H1 (cell line): Measurements from ENCODE around the gene C5orf22. TPM values are rescaled to one million over a fixed set of nuclear protein-coding genes. Genes with fewer than 3 reads are reported as not detected.
"Not testable (repeated sequence)": the region's sequence is repeated elsewhere in the genome, so short reads cannot be mapped to it uniquely, and the experiment has no call there.

ENCODE experiments used
- CTCF ChIA-PET: fragments of 300-600 bp; sonication (Branson Sonifier 250); formaldehyde crosslinking; loops from one replicate; lab custom pipeline; 2021; ENCODE audit not compliant: partially characterized antibody; lab: Charles Lee
- POLR2A ChIA-PET: fragments of 300-600 bp; sonication (Branson Sonifier 250); formaldehyde crosslinking; loops from one replicate; lab custom pipeline; 2021; ENCODE audit warnings: inconsistent platforms; ENCODE audit not compliant: partially characterized antibody; lab: Charles Lee
- DNase-seq, 2 experiments: peaks; one replicate each; pipeline versions ENCODE4 v3.0.0 to v3.0.0-alpha.2; 2010 to 2022; ENCODE audit warnings: low spot score in 2 of 2, low read depth in 1 of 2, mixed read lengths in 1 of 2
- FAIRE-seq: peaks from 2 replicates; lab custom pipeline; 2011; peaks lifted over from hg19 to GRCh38; lab: Jason Lieb, UNC
- H2AFZ ChIP-seq: 2 replicates; pipeline ENCODE4 v1.8.1; 2012; ENCODE audit warnings: low read length, inconsistent platforms
- H2AK5ac ChIP-seq: 2 replicates; pipeline ENCODE4 v1.6.1; 2013; ENCODE audit warnings: low read depth, low read length
- H2BK120ac ChIP-seq: replicated peaks from 2 replicates; pipeline ENCODE3; 2013; ENCODE audit warnings: low read depth, low read length, inconsistent platforms
- H2BK12ac ChIP-seq: 2 replicates; pipeline ENCODE4 v1.6.1; 2013; ENCODE audit warnings: low read depth, low read length
- H2BK15ac ChIP-seq: 2 replicates; pipeline ENCODE4 v1.6.1; 2013; ENCODE audit warnings: low read length
- H2BK20ac ChIP-seq: 2 replicates; pipeline ENCODE4 v1.6.1; 2013; ENCODE audit warnings: low read length
- H2BK5ac ChIP-seq: 2 replicates; pipeline ENCODE4 v1.6.1; 2013; ENCODE audit warnings: low read depth, low read length
- H3K14ac ChIP-seq: 2 replicates; pipeline ENCODE4 v1.6.1; 2013; ENCODE audit warnings: inconsistent platforms; ENCODE audit not compliant: insufficient read length
- H3K18ac ChIP-seq: 2 replicates; pipeline ENCODE4 v1.6.1; 2013; ENCODE audit warnings: low read length; ENCODE audit errors: extremely low read depth
- H3K23ac ChIP-seq: 2 replicates; pipeline ENCODE4 v1.6.1; 2013; ENCODE audit warnings: inconsistent platforms; ENCODE audit not compliant: insufficient read length
- H3K23me2 ChIP-seq: 2 replicates; pipeline ENCODE4 v1.6.1; 2013; ENCODE audit warnings: low read depth, low read length
- H3K27ac ChIP-seq: 2 replicates; pipeline ENCODE4 v1.6.1; 2011; ENCODE audit warnings: low read depth, low read length, inconsistent platforms
- H3K27me3 ChIP-seq, 4 experiments: replicated peaks in 1 of 4; 1 replicate in 1 of 4; 2 replicates in 3 of 4; pipeline versions ENCODE4 v1.6.1 to v1.8.1; 2011 to 2013; ENCODE audit warnings: low read length in 3 of 4, mild to moderate bottlenecking in 3 of 4, inconsistent platforms in 2 of 4, mixed read lengths in 2 of 4, moderate library complexity in 1 of 4; ENCODE audit not compliant: control insufficient read depth in 3 of 4, insufficient read depth in 3 of 4; ENCODE audit errors: extremely low read depth in 1 of 4
- H3K36me3 ChIP-seq, 4 experiments: 2 replicates each; pipeline versions ENCODE4 v1.6.1 to v1.8.1; 2011 to 2013; ENCODE audit warnings: mild to moderate bottlenecking in 4 of 4, low read length in 3 of 4, moderate library complexity in 2 of 4, control low read depth in 1 of 4, inconsistent platforms in 1 of 4; ENCODE audit not compliant: insufficient read depth in 4 of 4, control insufficient read depth in 2 of 4
- H3K4ac ChIP-seq: replicated peaks from 2 replicates; pipeline ENCODE3; 2013; ENCODE audit warnings: low read length, low read depth, mixed read lengths, inconsistent platforms; ENCODE audit not compliant: insufficient read length
- H3K4me1 ChIP-seq, 4 experiments: replicated peaks in 1 of 4; 1 replicate in 1 of 4; 2 replicates in 3 of 4; pipeline versions ENCODE4 v1.6.1 to v1.8.1; 2011 to 2013; ENCODE audit warnings: low read length in 3 of 4, inconsistent platforms in 2 of 4, mixed read lengths in 1 of 4; ENCODE audit not compliant: insufficient read depth in 4 of 4, control insufficient read depth in 3 of 4
- H3K4me2 ChIP-seq, 2 experiments: 2 replicates each; pipeline versions ENCODE4 v1.6.1 to v1.8.1; 2011 to 2013; ENCODE audit warnings: low read depth in 2 of 2, low read length in 2 of 2, control low read depth in 1 of 2, inconsistent platforms in 1 of 2, mild to moderate bottlenecking in 1 of 2; ENCODE audit not compliant: insufficient read depth in 1 of 2
- H3K4me3 ChIP-seq, 4 experiments: fragments of 200-600, 300-600 bp in 1 of 4; sonication (generic), shearing (Covaris generic), sonication (Bioruptor Twin) in 1 of 4; 2 replicates each; pipeline versions ENCODE4 v1.5.1 to v1.8.1; 2011 to 2016; ENCODE audit warnings: low read length in 4 of 4, low read depth in 3 of 4, control low read depth in 2 of 4, inconsistent platforms in 2 of 4, mild to moderate bottlenecking in 2 of 4, mixed read lengths in 1 of 4, moderate library complexity in 1 of 4; ENCODE audit not compliant: insufficient read depth in 2 of 4; ENCODE audit errors: extremely low read depth in 1 of 4
- H3K56ac ChIP-seq: replicated peaks from 2 replicates; pipeline ENCODE3; 2013; ENCODE audit warnings: low read depth, mild to moderate bottlenecking, mixed read lengths, low read length, inconsistent platforms; ENCODE audit not compliant: insufficient read length
- H3K79me1 ChIP-seq: 2 replicates; pipeline ENCODE4 v1.6.1; 2013; ENCODE audit warnings: low read depth, low read length, control low read depth
- H3K79me2 ChIP-seq, 2 experiments: 2 replicates each; pipeline versions ENCODE4 v1.6.1 to v1.8.1; 2012 to 2013; ENCODE audit warnings: low read length in 2 of 2, mild to moderate bottlenecking in 2 of 2, inconsistent platforms in 1 of 2; ENCODE audit not compliant: insufficient read depth in 2 of 2, control insufficient read depth in 1 of 2
- H3K9ac ChIP-seq, 4 experiments: replicated peaks in 1 of 4; 1 replicate in 1 of 4; 2 replicates in 3 of 4; pipeline versions ENCODE4 v1.6.1 to v1.8.1; 2011 to 2013; ENCODE audit warnings: low read depth in 3 of 4, low read length in 3 of 4, control low read depth in 2 of 4, mild to moderate bottlenecking in 2 of 4, moderate library complexity in 2 of 4, inconsistent platforms in 1 of 4; ENCODE audit errors: extremely low read depth in 1 of 4
- H3K9me3 ChIP-seq, 2 experiments: 2 replicates each; pipeline versions ENCODE4 v1.6.1 to v1.8.1; 2012 to 2013; ENCODE audit warnings: mild to moderate bottlenecking in 2 of 2, moderate library complexity in 2 of 2, control low read depth in 1 of 2, inconsistent platforms in 1 of 2, low read depth in 1 of 2, low read length in 1 of 2, mixed read lengths in 1 of 2; ENCODE audit not compliant: insufficient read depth in 2 of 2
- H4K20me1 ChIP-seq, 2 experiments: replicated peaks in 1 of 2; 2 replicates each; pipeline versions ENCODE3 to v1.8.1; 2011 to 2013; ENCODE audit warnings: inconsistent platforms in 2 of 2, low read length in 2 of 2, mild to moderate bottlenecking in 1 of 2; ENCODE audit not compliant: insufficient read depth in 2 of 2, control insufficient read depth in 1 of 2
- H4K5ac ChIP-seq: 2 replicates; pipeline ENCODE4 v1.6.1; 2013; ENCODE audit warnings: low read length, low read depth, mixed read lengths, inconsistent platforms; ENCODE audit not compliant: insufficient read length
- H4K8ac ChIP-seq: 2 replicates; pipeline ENCODE4 v1.8.0; 2013; ENCODE audit warnings: mild to moderate bottlenecking, moderate library complexity, low read length, inconsistent platforms; ENCODE audit not compliant: insufficient read depth; ENCODE audit errors: extremely low read depth
- H4K91ac ChIP-seq: replicated peaks from 2 replicates; pipeline ENCODE3; 2013; ENCODE audit warnings: low read length, mixed read lengths, inconsistent platforms; ENCODE audit not compliant: insufficient read length
- BRCA1 ChIP-seq: IDR thresholded peaks from 2 replicates; pipeline ENCODE4 v1.6.1; 2012; ENCODE audit warnings: low read depth, low read length, improper control_type of control experiment
- SAP30 ChIP-seq: fragments of 300-600 bp; sonication (generic); IDR thresholded peaks from 2 replicates; pipeline ENCODE4 v1.7.1; 2012; ENCODE audit warnings: low read length, moderate library complexity, mild to moderate bottlenecking, inconsistent platforms; ENCODE audit not compliant: insufficient read depth, insufficient replicate concordance
- TBP ChIP-seq: IDR thresholded peaks from 2 replicates; pipeline ENCODE4 v1.6.1; 2011; ENCODE audit warnings: low read depth, low read length, improper control_type of control experiment
- TCF12 ChIP-seq: IDR thresholded peaks from 2 replicates; pipeline ENCODE4 v1.6.1; 2011; ENCODE audit warnings: low read depth, mild to moderate bottlenecking, low read length
- YY1 ChIP-seq: IDR thresholded peaks from 2 replicates; pipeline ENCODE4 v1.6.1; 2011; ENCODE audit warnings: low read depth, mild to moderate bottlenecking, low read length
- WGBS, 2 experiments: shearing (Covaris generic) in 1 of 2; methylation state at CpG; one replicate each; pipeline versions ENCODE4 v1.1.6 to v1.1.7; 2013 to 2015; ENCODE audit warnings: low lambda C conversion rate in 2 of 2, mixed read lengths in 2 of 2, inconsistent platforms in 1 of 2, low coverage in 1 of 2, missing lambda C conversion rate in 1 of 2; ENCODE audit not compliant: insufficient replicate concordance in 2 of 2, insufficient coverage in 1 of 2, insufficient read length in 1 of 2; ENCODE audit errors: extremely low coverage in 1 of 2, missing lambda C conversion rate in 1 of 2; 5-methylcytosine and 5-hydroxymethylcytosine counted together
- polyA plus RNA-seq, 7 experiments: library from polyadenylated mRNA; depleted of rRNA in 3 of 7; stranded (reverse) in 5 of 7; unstranded in 2 of 7; fragments of >200 nt in 5 of 7; fragments of 200-250 nt in 2 of 7; gene quantifications; 1 replicate in 5 of 7; 2 replicates in 1 of 7; 4 replicates in 1 of 7; pipeline versions ENCODE4 v1.2.1 to v1.2.3, GENCODE V29; 2011 to 2013; ENCODE audit warnings: missing spikeins in 2 of 7, mixed read lengths in 2 of 7
- total RNA-seq: library from RNA; stranded (reverse); fragmentation: NEBNext Ultra II Directional; extraction: Animal tissue kit (Norgen Biotek cat#: 25700); gene quantifications from 2 replicates; pipeline ENCODE4 v1.2.1, GENCODE V29; 2021

The C5orf22 gene
- total and polyA plus RNA-seq, 2 of the 8 experiments (the other 6 are each of a cell fraction or from before 2014, with no cell fraction given): 19.6 to 36.2 TPM

GRCh38 chr5:31563216-31563615 lies 31.1 kb downstream of the C5orf22 start (continued):
- no peak for TF ChIP-seq SAP30
- TF ChIP-seq TBP: no peak
- TF ChIP-seq BRCA1: no peak
- TF ChIP-seq YY1: no peak
- no peak for TF ChIP-seq TCF12

DNA sequence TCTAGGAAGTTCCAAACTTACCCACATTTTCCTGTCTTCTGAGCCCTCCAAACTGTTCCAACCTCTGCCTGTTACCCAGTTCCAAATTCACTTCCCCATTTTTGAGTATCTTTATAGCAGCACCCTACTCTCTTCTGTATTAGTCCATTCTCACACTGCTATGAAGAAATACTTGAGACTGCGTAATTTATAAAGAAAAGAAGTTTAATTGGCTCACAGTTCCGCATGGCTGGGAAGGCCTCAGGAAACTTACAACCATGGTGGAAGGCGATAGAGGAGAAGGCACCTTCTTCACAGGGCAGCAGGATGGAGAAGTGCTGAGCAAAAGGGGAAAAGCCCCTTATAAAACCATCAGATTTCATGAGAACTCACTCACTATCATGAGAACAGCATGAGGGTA lies 34.3 kb downstream of the C5orf22 start:
- H2AFZ ChIP-seq, H3K18ac ChIP-seq, H4K5ac ChIP-seq, H3K27ac ChIP-seq, CTCF ChIA-PET, H2AK5ac ChIP-seq, H2BK12ac ChIP-seq, H2BK15ac ChIP-seq, H3K23me2 ChIP-seq, H3K36me3 ChIP-seq, H2BK5ac ChIP-seq, H3K79me2 ChIP-seq, H3K4me1 ChIP-seq, H4K8ac ChIP-seq, H4K91ac ChIP-seq, H3K9ac ChIP-seq, H3K56ac ChIP-seq, DNase-seq, H3K4me2 ChIP-seq, H2BK120ac ChIP-seq, H3K14ac ChIP-seq, H3K4ac ChIP-seq, FAIRE-seq, POLR2A ChIA-PET, H3K79me1 ChIP-seq, H3K23ac ChIP-seq, H2BK20ac ChIP-seq, H4K20me1 ChIP-seq, H3K9me3 ChIP-seq, H3K27me3 ChIP-seq, H3K4me3 ChIP-seq: not testable (repeated sequence)
- WGBS, 2 experiments: 80% methylated on average over 3 of the region's 3 CpGs; no CpG with 5 or more reads in 1 of the 2 experiments
